ENCODE measurements around the gene MTRR.

Gene MTRR

DNA sequence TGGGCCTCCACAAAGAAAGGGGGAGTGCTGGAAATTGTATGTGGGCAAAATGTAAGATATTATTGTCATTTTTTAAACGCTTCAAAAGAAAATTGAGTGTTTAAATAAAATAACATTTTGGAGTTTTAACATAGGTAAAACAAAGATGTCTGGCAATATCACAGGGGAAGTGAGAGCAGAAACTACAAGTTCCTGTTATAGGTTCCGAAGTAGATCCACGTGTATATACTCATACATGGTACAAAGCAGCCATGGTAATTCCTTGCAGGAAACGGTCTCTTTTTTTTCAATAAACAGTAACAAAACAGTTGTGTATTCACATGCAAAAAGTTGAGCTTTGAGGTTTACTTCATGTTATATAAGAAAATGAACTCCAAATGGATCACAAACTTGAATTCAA lies 78.4 kb downstream of the MTRR start:
- TF ChIP-seq, protein P1, sequence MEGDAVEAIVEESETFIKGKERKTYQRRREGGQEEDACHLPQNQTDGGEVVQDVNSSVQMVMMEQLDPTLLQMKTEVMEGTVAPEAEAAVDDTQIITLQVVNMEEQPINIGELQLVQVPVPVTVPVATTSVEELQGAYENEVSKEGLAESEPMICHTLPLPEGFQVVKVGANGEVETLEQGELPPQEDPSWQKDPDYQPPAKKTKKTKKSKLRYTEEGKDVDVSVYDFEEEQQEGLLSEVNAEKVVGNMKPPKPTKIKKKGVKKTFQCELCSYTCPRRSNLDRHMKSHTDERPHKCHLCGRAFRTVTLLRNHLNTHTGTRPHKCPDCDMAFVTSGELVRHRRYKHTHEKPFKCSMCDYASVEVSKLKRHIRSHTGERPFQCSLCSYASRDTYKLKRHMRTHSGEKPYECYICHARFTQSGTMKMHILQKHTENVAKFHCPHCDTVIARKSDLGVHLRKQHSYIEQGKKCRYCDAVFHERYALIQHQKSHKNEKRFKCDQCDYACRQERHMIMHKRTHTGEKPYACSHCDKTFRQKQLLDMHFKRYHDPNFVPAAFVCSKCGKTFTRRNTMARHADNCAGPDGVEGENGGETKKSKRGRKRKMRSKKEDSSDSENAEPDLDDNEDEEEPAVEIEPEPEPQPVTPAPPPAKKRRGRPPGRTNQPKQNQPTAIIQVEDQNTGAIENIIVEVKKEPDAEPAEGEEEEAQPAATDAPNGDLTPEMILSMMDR (IDR thresholded peaks at IDR 0.05; ENCODE audit: insufficient read depth, low read length, poor library complexity, severe bottlenecking): no peak
- H3K27me3 ChIP-seq (replicated peaks; ENCODE audit: control insufficient read depth, insufficient read depth, low read length): no peaks in the 10 kb centered on the region; the same call in none of the 2 replicates
- DNase-seq (ENCODE audit: extremely low read depth, insufficient read length): no peak
- H3K36me3 ChIP-seq (ENCODE audit: control insufficient read depth, insufficient read depth, low read length): no peaks in the 10 kb centered on the region
- no peak overlapping the region for H3K4me3 ChIP-seq (replicated peaks; ENCODE audit: low read depth, low read length)
